Keratinocyte (primary cell): ENCODE data around the gene TSPAN4.

Experiments
- EZH2 ChIP-seq: IDR thresholded peaks from one replicate; pipeline ENCODE4 v1.6.1; 2012; ENCODE audit warnings: inconsistent platforms, mild to moderate bottlenecking, low read length, moderate library complexity
- TF ChIP-seq, protein P1 (sequence below), 3 experiments: IDR thresholded peaks in 1 of 3; conservative IDR thresholded peaks in 1 of 3; optimal IDR thresholded peaks in 1 of 3; 2 replicates in 2 of 3; 3 replicates in 1 of 3; pipeline versions ENCODE3 to v1.5.1; 2011; ENCODE audit warnings: low read length in 3 of 3, mild to moderate bottlenecking in 3 of 3, moderate library complexity in 2 of 3, control low read depth in 1 of 3, inconsistent platforms in 1 of 3; ENCODE audit not compliant: insufficient read depth in 2 of 3; ENCODE audit errors: extremely low read depth in 1 of 3

DNA sequence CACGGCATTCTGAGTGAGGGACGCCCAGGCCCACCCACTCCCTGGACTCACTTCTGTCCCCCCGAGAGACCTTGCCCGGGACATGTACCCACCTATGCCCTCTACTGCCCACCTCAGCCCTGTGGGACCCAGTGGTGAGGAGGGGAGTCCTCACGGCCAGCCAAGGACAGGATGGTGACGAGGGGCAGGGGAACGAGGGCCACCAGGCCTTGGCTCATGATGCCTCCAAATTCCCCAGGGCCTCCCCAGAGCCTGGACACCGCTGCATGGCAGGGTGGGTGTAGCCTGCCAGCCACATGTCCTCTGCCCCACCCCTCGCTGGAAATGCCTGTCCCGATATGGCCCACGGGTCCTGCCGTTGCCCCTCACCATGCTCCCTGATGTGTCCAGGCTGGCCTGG, 26.1 kb downstream of the TSPAN4 start:
- TF ChIP-seq, protein P1, sequence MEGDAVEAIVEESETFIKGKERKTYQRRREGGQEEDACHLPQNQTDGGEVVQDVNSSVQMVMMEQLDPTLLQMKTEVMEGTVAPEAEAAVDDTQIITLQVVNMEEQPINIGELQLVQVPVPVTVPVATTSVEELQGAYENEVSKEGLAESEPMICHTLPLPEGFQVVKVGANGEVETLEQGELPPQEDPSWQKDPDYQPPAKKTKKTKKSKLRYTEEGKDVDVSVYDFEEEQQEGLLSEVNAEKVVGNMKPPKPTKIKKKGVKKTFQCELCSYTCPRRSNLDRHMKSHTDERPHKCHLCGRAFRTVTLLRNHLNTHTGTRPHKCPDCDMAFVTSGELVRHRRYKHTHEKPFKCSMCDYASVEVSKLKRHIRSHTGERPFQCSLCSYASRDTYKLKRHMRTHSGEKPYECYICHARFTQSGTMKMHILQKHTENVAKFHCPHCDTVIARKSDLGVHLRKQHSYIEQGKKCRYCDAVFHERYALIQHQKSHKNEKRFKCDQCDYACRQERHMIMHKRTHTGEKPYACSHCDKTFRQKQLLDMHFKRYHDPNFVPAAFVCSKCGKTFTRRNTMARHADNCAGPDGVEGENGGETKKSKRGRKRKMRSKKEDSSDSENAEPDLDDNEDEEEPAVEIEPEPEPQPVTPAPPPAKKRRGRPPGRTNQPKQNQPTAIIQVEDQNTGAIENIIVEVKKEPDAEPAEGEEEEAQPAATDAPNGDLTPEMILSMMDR (optimal IDR thresholded peaks at IDR 0.05 in 1 of 3, IDR thresholded peaks at IDR 0.05 in 1 of 3, conservative IDR thresholded peaks at IDR 0.05 in 1 of 3; ENCODE audit: extremely low read depth in 1 of 3, insufficient read depth in 2 of 3, low read length in 3 of 3) = no peak
- no peak for TF ChIP-seq EZH2
